GM12892 (cell line): ENCODE results near the gene MED14.

ENCODE experiments used
- POLR2A ChIP-seq: IDR thresholded peaks from 2 replicates; pipeline ENCODE4 v1.6.1; 2011; ENCODE audit warnings: low read depth, low read length, control low read depth
- POLR2AphosphoS5 ChIP-seq: IDR thresholded peaks from 2 replicates; pipeline ENCODE4 v1.6.1; 2011; ENCODE audit warnings: low read depth, low read length, control low read depth
- TAF1 ChIP-seq: IDR thresholded peaks from 2 replicates; pipeline ENCODE4 v1.6.1; 2011; ENCODE audit warnings: low read depth, mild to moderate bottlenecking, control low read depth, low read length, borderline replicate concordance

GRCh38 chrX:40727093-40727492 is 8.2 kb downstream of the MED14 start:
- TF ChIP-seq POLR2A: no peak
- TF ChIP-seq POLR2AphosphoS5: no peak
- TF ChIP-seq TAF1: no peak
